Measurements from ENCODE around the gene PODN.

The PODN gene

GRCh38 chr1:53132176-53132575 is 70.2 kb downstream of the PODN start:
- no peak for DNase-seq

DNA sequence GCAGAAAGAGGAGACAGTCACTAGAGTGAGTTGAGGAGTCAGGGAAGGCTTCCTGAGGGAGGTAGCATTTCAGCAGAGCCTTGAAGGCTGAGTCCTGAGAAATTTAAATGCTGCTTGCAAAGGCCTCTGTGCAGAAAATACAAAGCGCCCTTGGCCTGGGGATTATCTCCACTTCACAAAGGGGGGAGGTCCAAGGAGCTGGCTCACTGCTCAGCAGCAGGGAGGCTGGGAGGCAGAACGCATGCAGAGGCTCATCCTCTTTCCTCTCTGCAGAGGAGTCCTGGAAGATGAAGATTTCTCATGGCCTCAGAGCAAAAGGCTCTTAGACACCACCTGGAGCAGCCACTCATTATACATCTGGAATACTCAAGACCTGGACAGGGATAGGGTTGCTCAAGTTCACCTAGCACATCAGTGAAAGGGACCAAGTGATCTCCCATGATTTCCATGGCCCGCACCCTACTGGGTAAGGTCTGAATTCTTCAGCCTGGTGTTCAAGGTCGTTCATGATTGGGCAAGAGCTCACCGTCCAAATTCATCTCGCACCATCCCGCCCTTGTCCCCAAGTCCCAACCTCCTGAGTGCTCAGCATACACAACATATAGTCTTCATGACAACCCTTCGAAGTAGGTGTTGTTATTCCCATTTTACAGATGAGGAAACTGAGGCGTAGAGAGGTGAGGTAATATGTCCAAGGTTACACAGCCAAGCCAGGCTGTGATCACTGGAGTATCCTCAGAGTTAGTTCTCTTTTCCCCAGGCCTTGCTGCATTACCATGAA is 71.4 kb downstream of the PODN start:
- DNase-seq, result no peak

DNA sequence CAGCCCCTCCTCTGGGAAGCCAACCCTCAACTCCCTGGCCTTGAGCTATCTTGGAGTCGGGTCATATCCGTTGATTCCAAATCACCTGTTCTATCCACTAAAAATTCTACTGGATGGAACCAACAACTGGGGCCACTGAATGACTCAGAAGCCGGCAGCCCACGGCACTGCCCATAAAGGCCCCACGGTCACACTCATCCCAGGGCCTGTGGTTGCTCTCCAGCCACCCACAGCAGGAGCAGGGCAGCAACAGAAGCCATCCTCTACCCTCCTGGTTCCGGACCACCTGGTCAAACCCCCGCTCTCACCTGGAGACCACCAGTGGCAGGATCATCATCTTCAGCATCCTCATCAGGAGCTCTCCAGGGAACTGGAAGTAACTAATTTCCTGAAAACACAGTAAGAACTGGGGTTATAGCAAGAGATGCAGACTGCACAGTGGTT is 72.1 kb downstream of the PODN start:
- DNase-seq, result no peak
